HG03135 (cell line): ENCODE results near the gene WRAP73.
"Not testable (repeated sequence)": the region's sequence is repeated elsewhere in the genome, so short reads cannot be mapped to it uniquely, and the experiment has no call there.

Experiments used
- ATAC-seq: cut with Tn5 transposase; IDR thresholded peaks from one replicate; pipeline ENCODE4 v1.9.1; 2021; ENCODE audit warnings: mild to moderate bottlenecking, moderate library complexity; ENCODE audit not compliant: unreplicated experiment

WRAP73 gene

DNA sequence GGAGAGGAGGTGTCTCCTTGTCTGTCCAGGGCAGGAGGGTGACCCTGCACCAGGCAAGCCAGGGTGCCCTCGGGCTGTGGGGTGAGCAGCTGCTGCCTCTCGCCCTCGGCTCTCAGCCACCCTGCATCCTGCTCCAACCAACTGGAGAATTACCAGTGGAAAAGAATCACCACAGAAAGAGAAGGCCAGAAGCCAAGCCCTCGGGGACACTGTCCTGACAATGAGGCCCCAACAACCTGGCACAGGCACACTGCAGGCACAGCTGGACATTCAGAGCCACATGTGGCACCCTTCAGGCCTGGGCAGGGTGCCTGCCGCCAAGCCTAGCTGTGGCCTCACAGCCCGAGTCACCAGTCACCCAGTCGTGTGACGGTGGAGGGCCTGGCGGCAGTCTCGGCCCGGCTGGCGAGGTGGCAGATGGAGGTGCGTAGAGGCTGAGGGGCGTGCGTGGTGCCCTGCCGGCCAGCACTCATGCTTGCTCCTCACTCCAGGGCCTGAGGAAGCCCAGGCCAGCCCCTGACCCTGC, 50.6 kb downstream of the WRAP73 start:
- ATAC-seq: no peak

DNA sequence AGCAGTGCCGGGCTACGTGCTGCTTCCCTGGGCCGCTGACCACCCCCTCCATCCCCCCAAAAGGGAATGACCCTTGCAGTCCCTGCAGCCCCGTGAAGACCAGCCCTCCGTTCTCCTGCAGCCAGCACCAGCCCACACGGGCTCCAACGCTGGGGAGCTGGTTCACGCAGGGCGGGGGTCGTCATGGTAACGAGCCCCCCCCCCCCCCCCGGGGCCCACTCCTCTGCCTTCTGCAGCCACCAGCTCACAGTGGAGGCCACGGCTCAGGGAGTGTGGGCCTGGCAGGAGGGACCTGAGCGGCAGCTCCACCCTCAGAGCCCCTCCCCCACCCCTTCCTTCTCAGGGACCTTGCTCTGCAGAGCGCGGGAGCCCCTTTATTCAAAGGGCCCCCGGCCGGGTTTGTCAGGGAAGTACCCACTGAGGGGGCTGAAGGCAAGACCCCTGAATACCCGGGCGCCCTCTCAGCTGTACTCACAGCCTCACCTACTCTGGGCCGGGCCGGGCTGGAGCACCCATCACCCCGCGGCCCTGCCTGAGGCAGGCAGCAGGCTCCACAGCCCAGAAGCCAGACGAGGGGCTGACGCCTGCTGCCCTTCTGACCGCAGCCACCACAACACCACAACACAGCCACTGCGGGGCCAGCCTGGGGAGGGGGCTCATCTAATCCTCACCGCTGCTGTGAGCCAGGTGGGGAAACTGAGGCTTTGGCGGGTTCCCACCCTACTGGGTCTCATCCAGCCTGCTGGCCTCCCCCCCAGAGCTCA, 51.2 kb downstream of the WRAP73 start:
- ATAC-seq: no peak

DNA sequence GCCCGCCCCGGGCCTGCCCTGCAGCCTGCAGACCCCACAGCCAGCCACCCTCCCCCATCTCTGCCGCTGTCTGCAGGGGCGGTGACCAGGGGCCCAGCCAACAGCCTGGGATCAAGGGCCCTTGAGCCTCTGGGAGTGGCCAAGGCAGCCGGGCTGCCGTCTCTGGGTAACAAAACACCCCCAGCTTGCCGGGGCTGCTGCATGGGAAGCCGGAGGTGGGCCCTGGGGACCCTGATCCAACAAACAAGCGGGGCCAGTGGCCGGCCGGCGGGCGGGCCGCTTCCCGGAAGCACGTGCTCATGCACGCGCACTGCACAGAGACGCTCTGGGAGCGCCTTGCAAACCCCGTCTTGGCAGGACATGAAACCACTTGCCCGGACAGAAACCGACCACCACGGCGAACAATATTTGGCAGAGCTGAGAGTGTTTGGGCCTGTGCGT, 51.8 kb downstream of the WRAP73 start:
- no peak for ATAC-seq

DNA sequence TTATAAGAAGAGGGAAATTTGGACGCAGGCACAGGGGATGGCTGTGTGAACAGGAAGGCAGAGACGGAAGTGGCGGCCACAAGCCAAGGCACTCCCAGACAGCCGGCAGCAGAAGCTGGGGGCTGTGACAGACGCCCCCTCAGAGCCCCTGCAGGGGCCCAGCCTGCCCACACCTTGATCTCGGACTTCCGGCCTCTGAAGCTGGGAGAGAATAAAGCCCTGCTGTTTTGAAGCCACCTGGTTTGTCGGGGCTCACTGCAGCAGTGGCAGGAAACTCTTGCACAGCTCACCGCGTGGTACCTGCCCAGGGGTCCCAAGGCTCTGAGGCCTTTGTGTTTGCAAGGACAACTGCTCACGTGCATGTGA, 52.3 kb downstream of the WRAP73 start:
- ATAC-seq: no peak

DNA sequence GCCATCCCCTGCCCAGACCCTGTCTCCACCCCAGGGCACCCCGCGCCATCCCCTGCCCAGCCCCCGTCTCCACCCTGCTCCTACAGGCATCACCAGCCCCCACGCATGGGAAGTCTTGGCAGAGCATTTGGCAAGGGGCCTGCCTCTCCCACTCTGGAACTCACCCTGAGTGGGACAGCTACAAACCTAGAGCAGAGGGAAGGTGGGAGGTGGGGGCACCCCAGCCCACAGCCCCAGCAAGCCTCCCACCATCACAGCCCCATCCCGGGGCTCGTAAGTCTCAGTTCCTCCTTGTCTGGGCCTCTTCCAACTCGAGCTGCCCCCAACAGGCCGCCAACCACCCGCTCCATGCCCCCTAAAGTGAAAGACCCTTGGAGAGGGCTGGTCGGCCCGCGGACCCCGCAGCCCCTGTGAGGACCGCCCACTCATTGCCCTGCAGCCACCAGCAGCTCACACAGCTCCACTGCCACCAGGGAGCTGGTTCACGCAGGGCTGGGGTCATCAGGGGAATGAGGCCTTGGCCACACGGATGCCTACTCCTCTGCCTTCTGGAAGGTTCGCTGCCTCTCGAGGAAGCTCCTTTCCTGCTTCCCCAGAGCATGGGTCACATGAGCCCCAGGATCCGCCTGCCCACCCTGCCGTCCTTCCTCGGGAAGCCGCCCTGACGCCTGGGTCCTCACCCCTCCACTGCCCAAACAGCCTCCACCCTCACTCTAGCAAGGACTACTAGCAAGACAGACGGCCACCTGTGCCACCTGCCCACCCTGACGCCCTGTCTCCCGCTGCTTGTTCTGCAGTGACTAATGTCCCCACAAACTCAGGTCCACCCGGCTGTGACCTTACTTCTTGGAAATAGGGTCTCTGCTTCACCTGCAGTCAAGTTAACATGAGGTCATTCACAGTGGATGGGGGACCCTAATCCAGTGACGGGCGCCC, 53.0 kb downstream of the WRAP73 start:
- no peak for ATAC-seq

DNA sequence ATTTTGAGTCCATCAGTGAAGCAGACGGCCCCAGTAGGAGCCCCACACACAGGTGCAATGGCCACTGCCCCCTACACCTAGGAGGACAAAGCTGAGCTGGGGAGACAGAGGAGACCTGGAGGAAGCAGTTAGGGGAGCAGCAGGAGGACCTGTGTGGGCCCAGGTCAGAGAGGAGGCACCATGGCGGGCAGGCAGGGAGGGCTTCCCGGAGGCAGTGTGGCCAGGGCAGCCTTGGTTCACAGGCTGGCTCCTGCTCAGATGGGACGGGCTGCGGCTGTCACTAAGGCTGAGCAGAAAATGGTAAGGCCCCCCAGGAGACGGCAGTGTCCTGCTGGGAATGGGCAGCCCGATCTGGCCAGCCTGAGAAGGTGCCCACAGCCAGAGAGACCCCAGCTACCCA, 54.0 kb downstream of the WRAP73 start:
- no peak for ATAC-seq

DNA sequence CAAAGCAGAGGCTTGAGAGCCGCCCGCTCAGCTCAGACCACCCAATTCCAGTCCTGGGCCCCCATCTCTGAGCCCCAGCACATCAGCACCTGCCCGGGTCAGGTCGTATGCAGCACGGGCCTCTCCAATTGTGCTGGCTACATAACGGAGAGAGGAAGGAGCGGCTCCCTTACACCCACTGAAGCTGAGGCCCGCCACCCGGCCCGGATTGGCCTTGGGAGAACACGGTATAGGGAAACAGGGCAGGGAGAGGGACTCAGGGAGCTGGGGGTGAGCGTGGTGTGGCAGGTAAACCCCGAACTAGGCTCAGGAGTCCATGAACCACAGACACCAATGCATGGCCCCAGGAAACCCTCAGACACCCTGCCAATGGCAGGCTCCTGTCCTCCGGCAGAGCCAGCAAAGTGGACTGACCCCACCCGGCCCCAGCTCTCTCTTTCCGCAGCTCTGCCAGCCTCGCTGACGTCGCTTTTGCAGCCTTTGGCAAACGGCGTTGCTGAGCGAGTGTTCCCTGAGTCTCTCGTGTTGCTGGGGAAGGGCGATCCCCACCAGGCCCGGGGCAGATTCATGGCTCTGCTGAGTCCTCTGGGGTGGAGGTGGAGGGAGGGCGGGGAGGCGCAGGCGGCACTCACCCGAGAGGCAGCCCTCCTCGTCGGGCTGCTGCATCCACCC, 55.1 kb downstream of the WRAP73 start:
- no peak for ATAC-seq

DNA sequence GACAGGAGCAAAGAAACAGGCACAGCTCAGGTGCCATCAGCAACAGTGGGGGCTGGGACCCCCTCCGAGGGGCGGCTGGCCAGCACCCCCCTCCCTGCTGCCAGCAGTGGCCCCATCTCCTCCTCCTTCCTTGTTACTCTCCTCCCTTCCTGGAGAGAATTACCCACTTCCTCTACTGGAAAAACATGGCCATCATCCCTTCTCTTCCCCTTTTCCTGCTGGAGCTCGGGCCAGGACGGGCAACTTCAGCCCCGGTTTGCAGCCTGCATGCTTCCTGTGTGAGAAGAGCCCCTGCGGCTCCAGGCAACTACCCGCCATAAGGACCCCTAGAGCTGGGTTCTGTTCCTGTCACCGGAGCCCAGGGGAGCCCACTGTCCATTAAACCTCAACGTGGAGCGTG, 56.2 kb downstream of the WRAP73 start:
- ATAC-seq: no peak

DNA sequence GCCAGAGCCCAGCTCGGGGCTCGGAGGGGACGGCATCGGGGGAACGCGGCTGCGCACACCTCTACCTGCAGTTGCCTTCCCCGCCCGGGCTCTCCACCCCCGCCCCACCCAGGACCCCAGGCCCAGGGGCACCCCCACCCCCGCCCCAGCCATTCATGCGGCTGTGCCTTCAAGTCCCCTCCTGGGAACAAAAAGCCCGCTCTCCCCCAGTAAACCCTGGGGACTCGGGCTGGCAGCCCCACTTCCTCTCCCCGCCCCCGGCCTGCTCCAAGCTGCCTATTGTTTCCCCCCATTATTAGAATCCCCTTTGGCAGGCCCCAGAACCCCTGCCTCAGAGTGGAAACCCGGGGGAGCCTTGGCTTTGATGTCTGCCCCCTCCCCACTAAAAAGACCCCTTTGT, 56.6 kb downstream of the WRAP73 start:
- no peak for ATAC-seq

DNA sequence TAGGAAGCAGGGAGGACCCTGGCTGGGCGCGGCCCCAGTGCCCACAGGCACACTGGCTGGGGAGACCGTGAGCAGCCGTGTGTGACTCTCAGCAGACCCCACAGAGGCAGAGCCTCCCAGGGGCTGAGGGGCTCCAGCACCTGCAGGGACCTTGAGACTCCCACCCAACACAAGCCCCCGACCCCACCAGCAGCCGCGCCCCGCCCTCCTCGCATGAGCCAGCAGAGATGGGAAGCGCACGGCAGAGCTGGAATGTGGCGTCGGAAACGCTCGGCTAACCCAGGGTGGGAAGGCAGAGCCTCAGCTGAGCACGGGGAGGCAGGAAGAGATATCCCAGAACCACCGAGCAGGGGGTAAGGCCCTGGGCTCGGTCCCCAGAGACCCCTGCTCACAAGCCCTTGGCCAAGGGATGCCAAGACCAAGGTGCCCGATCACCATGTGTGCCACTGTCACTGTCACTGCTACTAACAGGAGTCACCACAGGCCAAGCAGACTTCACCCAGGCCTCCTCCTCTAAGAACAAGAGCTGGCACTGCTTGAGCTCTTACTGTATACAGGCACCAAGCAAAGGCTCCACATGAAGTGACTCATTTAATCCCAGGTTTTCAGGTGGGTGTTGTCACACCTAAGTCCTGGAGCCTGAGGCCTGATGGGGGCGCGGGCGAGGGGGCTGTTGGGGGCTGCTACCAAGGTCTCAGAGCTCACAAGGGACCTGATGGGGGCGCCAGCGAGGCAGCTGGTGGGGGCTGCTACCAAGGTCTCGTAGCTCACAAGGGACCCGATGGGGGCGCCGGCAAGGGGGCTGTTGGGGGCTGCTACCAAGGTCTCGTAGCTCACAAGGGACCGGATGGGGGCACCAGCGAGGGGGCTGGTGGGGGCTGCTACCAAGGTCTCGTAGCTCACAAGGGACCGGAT, 58.7 kb downstream of the WRAP73 start:
- no peak for ATAC-seq

DNA sequence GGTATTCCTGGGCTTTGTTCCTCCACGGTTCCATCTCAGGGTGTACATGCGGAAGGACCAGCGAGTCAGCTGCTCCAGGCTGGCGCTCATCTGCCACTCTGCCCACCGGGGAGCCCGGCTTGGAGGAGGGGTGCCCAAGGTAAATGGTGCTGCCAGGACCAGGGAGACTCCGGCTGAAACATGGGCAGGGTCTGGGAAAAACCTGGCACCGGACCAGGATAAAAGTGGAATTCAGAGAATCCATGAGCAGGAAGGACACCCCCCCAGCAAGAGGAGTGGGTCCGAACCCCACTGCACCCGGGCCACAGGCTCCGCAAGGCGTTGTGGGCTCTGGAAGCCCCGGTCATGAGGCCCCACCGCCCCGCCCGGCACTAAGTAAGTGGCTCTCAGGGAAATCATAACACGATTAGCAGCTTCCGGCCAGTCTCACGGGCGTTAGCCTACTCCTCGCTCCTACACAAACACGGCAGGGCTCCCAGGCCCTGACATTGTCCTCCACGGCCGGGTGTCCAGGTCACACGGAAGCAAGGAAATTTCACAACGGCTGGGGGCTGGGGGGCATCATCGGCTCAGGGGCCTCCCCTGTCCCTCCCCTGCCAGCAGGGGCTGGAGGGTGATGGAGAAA, 59.7 kb downstream of the WRAP73 start:
- ATAC-seq: no peak

DNA sequence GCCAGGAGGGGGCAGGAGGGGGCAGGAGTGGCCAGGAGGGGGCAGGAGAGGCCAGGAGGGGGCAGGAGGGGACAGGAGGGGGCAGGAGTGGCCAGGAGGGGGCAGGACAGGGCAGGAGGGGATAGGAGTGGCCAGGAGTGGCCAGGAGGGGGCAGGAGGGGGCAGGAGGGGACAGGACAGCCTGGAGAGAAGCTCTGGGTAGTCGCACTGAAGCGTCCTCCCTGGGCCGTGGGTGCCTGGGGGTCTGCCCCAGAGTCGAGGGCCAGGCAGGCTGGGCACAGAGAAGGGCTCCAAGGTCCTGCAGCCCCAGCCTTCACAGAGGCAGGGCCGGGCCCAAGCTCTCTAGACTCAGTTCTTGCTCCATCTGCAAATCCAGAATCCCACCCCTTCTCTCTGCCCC, 61.5 kb downstream of the WRAP73 start:
- ATAC-seq: no peak

DNA sequence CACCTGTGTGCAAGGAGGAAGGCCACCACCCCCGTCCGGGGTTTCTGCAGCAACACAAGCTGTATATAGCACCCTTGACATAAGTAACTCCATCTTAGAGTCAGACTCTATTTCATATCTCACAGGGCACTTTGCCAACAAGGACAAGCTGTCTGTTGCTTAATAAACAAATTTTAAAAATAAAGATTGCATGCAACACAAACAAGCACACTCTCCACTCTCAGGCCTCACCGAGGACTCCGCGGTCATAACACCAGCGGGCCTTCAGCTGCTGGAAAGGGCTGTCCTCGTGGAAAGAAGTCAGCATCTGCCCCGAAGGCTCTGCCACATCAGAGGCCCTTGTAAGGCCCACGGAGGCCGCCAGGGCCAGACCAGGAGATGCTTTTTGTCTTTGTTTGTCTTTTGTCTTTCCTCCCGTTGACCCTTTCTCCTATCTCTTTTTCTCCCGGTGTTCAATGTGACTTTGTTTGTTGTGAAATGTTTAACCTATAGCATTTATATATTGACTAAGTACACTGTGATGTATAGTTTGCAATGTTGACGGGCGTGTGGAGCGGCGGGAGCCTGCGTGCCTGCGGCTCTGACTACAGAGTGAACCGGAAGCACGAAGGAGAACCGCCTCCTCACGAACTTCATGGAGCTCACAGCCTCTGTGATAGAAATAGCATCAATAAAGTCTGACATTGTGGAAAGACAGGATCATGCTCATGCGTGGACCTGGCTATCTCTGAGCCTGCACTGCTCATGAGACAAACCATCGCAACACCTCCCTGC, 62.7 kb downstream of the WRAP73 start:
- ATAC-seq: no peak

DNA sequence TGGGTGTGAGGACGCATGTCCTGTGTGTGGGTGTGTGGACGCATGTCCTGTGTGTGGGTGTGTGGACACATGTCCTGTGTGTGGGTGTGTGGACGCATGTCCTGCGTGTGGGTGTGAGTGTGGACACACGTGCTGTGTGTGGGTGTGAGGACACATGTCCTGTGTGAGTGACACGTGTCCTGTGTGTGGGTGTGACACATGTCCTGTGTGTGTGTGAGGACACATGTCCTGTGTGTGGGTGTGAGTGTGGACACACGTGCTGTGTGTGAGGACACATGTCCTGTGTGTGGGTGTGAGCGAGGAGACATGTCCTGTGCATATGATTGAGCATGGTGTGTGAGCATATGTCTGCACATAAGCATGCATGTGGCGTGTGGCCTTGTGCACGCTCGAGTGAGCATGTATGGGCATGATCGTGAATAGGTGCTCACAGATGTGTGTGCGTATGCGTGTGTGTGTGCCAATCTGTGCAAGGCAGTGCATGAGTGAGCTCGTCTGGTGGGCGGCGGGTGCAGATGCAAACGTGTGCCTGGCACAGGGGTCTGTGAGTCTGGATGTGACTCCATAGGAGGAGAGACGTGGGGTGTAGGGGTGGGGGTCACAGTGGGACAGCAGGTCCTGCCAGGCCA, 63.8 kb downstream of the WRAP73 start:
- no peak for ATAC-seq

DNA sequence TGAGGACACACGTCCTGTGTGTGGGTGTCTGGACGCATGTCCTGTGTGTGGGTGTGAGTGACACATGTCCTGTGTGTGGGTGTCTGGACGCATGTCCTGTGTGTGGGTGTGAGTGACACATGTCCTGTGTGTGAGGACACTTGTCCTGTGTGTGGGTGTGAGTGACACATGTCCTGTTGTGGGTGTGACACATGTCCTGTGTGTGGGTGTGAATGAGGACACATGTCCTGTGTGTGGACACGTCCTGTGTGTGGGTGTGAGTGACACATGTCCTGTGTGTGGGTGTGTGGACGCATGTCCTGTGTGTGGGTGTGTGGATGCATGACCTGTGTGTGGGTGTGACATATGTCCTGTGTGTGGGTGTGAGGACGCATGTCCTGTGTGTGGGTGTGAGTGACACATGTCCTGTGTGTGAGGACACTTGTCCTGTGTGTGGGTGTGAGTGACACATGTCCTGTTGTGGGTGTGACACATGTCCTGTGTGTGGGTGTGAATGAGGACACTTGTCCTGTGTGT, 64.5 kb downstream of the WRAP73 start:
- ATAC-seq: not testable (repeated sequence)

DNA sequence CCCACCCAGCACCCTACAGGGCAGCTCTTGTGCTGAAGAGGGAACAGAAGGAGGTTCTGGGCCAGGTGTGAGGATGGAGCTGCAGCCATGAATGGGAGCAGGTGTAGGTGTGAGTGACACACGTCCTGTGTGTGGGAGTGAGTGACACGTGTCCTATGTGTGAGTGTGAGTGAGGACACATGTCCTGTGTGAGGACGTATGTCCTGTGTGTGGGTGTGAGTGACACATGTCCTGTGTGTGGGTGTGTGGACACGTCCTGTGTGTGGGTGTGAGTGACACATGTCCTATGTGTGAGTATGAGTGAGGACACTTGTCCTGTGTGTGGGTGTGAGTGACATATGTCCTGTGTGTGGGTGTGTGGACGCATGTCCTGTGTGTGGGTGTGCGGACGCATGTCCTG, 65.0 kb downstream of the WRAP73 start:
- no peak for ATAC-seq

DNA sequence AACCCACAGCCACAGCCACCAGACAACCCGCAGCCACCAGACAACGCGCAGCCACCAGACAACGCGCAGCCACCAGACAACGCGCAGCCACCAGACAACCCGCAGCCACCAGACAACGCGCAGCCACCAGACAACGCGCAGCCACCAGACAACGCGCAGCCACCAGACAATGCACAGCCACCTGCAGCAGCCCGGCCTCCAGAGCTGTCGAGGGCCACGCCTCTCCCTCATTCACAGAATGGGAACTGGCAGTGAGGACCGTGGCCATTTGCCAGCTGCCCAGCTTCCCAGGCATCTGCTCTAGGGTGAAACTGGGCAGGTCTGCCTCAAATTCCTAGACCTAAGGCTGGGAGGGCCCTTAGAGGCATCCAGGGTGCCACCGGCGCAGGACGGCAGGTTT, 66.2 kb downstream of the WRAP73 start:
- ATAC-seq: not testable (repeated sequence)

DNA sequence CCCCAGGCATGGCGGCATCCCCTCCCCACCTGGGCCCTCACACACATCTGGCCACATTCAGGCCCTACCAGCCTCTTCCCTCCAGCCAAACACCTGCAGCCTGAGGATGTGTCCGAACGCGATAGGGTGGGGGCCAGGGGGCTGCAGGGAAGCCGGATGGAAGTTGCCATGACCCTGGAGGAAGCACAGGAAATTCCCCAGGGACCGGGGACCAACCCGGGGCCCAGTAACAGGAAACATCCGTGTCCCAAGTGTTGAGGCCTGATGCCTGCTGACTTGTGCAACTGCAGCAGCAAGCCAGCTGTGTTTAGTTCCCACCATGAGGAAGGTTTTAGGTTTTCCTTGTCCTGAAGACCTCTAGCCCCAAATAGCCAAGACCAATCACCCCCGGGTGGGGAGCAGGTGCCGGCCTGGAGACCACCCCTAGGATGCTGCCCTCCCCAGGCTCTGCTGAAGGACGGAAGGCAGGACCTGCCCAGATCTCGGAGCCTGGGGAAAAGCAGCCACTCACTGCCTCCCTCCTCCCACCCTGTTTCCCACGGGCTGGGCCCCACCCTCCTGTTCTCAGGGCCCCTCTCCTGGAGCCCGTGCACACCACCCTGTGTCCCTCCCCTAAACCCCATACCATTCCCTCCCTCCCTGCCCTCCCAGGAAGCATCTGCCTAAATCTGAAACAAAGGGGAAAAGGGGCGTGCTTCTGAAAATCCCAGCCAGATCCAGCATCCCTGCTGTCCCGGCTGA, 68.4 kb downstream of the WRAP73 start:
- ATAC-seq: no peak
